Measurements from ENCODE around the gene DCST1. TPM values are rescaled to one million over a fixed set of nuclear protein-coding genes. Genes with fewer than 3 reads are reported as not detected.

Gene DCST1
- total RNA-seq, 2 experiments from 2014 or later, result 0.33 to 0.39 TPM

DNA sequence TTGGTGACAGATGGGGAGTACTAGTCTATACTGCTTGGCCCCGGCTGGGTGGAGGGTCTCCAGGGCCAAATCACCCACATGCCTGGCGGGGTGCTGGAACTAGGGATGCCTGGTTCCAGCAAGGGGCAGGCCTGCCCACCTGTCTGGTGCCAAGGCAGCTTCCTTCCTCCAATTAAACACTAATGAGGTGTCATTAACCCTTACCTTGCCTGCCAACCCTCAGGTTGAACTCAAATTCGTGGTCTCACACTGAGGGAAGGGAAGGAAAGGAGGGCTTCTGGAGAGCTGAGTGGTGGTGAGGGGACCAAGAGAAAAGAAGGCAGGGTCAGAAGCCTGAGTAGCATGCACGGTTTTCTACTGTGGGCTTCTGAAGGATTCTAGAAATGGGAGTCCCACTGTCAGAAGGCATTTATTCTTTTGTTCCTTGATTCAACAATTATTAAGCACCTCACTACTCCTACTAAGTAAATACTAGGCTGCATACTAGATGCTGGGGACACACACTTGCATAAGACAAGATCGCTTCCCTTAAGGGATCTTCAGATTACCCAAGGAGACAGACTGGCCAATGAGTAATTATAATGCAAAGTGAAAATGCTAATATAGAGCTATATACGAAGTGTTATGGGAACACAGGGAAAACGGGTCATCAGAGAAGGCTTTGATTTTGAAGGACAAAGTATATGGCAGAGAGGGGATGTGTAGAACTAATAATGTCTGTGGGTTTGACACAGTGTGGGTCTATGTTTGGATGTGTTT, 39.1 kb downstream of the DCST1 start:
- Mint-ChIP-seq H3K27ac (no peak overlapping the region), H3K4me3 (no peak overlapping the region), H3K36me3 (ENCODE audit: low read depth) (peaks cover 4% of the 10 kb centered on the region), H3K27me3 (no peaks in the 10 kb centered on the region), H3K4me1 (ENCODE audit: low read depth) (peaks cover 40% of the 10 kb centered on the region), H3K9me3 (no peaks in the 10 kb centered on the region)
- ATAC-seq (ENCODE audit: poor library complexity) (no peak), DNase-seq (no peak)
- Histone ChIP-seq H3K27ac (ENCODE audit: low read depth in 1 of 2, low read length in 2 of 2) (no peak overlapping the region), H3K4me3 (ENCODE audit: low read length) (no peak overlapping the region), H3K9me3 (ENCODE audit: control insufficient read depth in 1 of 2, insufficient read depth in 1 of 2, low read length in 2 of 2) (no peaks in the 10 kb centered on the region), H3K27me3 (ENCODE audit: control insufficient read depth in 1 of 2, insufficient read depth in 2 of 2, low read length in 2 of 2) (no peaks in the 10 kb centered on the region), H3K4me1 (ENCODE audit: insufficient read depth, low read length) (peaks cover 32% of the 10 kb centered on the region), H3K36me3 (ENCODE audit: insufficient read depth, low read length) (peaks cover 15% of the 10 kb centered on the region)
- intact Hi-C loops (cut with DNase I, micrococcal nuclease), result no loop called here
- CTCF ChIA-PET, result interaction anchor here (1.4 to 2.6 kb wide), 3 partner anchors 11 to 19 kb away, joined by 4 to 14 read pairs (median 13); no protein-coding TSS in a partner anchor
- TF ChIP-seq CTCF (IDR thresholded peaks at IDR 0.05), result no peak
- POLR2A ChIA-PET, result no interaction called here

DNA sequence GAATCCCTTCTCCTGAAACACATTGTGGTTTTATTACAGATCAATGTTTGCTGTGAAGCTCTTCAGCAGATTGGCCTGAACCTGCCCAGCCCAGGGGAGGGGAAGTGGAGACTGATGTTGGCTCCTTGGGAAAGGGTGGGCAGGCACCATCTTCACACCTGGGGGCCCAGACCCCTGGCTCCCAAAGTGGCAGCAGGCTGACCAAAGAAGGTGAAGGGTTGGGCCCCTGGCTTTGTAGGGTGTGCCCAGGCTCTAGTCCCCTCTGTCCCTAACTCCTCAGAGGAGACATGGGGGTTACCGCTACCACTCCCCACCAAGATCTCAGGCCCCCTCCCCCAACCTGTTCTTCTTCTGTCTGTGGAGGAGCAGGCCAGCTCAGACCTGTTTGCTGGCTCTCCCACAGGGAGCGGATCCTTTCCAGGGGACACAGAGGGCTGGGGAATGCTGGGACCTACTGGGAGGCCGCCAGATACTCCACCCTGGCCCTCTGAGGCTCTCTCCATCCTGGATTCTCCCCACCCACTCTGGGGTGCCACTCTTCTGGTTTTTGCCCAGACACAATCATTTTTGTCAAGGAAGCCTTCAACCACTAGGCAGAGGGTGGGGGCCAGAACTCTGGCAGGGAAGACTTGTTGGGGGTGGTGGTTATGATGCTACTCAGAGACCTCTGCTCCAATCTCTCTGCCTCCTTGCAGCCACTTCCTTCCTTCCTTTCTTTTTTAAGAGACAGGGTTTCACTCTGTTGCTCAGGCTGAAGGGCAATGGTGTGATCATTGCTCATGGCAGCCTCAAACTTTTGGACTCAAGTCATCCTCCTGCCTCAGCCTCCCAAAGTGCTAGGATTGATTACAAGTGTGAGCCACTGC, 40.0 kb downstream of the DCST1 start:
- Histone ChIP-seq H3K27ac (ENCODE audit: low read depth in 1 of 2, low read length in 2 of 2) (no peak overlapping the region), H3K27me3 (ENCODE audit: control insufficient read depth in 1 of 2, insufficient read depth in 2 of 2, low read length in 2 of 2) (no peaks in the 10 kb centered on the region), H3K9me3 (ENCODE audit: control insufficient read depth in 1 of 2, insufficient read depth in 1 of 2, low read length in 2 of 2) (no peaks in the 10 kb centered on the region), H3K4me3 (ENCODE audit: low read length) (no peak overlapping the region), H3K36me3 (ENCODE audit: insufficient read depth, low read length) (peaks cover 8% of the 10 kb centered on the region), H3K4me1 (ENCODE audit: insufficient read depth, low read length) (peaks cover 38% of the 10 kb centered on the region)
- H3K36me3 Mint-ChIP-seq (ENCODE audit: low read depth), result peaks cover 4% of the 10 kb centered on the region
- ChIA-PET POLR2A (no interaction called here), CTCF (interaction anchor here (0.6 to 1.5 kb wide), 2 partner anchors 12 to 89 kb away, joined by 5 to 6 read pairs; no protein-coding TSS in a partner anchor)
- no peak overlapping the region for H3K27ac Mint-ChIP-seq
- H3K9me3 Mint-ChIP-seq, result no peaks in the 10 kb centered on the region
- H3K27me3 Mint-ChIP-seq, result no peaks in the 10 kb centered on the region
- H3K4me3 Mint-ChIP-seq, result no peak overlapping the region
- intact Hi-C loops (cut with DNase I, micrococcal nuclease), result no loop called here
- H3K4me1 Mint-ChIP-seq (ENCODE audit: low read depth), result peaks cover 46% of the 10 kb centered on the region
- DNase-seq (peak in 1 of 14 experiments; percentile 42), ATAC-seq (ENCODE audit: poor library complexity) (no peak)
- no peak for TF ChIP-seq CTCF (IDR thresholded peaks at IDR 0.05)

DNA sequence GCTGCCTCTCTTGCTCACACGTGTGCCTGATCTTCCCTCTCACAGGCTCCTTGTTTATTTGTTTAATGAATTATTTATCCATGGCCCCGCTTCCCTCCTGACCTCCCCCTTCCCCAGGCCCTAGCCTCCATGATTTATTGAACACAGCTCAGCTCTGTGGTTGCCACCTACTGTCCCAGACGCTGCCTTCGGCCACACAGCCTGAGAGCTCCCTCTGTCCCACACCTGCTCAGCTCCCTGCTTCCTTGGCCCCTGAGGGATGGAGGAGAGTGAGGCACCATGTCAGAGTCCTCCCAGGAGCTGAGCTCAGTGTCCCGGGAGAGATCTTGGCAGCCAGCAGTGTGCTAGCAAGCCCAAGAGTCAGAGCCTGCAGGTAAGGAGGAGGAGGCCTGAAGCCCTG, 41.9 kb downstream of the DCST1 start:
- CTCF ChIA-PET, result interaction anchor here (1.3 to 2.7 kb wide), 5 partner anchors 9 to 24 kb away, joined by 3 to 14 read pairs (median 5); partner anchors contain the start of genes ADAM15 and EFNA4
- ATAC-seq (ENCODE audit: poor library complexity) (no peak), DNase-seq (no peak)
- Mint-ChIP-seq H3K4me1 (ENCODE audit: low read depth) (peaks cover 54% of the 10 kb centered on the region), H3K9me3 (no peaks in the 10 kb centered on the region), H3K36me3 (ENCODE audit: low read depth) (no peaks in the 10 kb centered on the region), H3K27me3 (peaks cover 7% of the 10 kb centered on the region), H3K4me3 (no peak overlapping the region), H3K27ac (no peak overlapping the region)
- POLR2A ChIA-PET, result interaction anchor here (2.0 kb wide), 1 partner anchor 10 kb away, joined by 8 read pairs; no protein-coding TSS in a partner anchor
- TF ChIP-seq CTCF (IDR thresholded peaks at IDR 0.05), result no peak
- Histone ChIP-seq H3K4me1 (ENCODE audit: insufficient read depth, low read length) (peaks cover 45% of the 10 kb centered on the region), H3K4me3 (ENCODE audit: low read length) (no peak overlapping the region), H3K27me3 (ENCODE audit: control insufficient read depth in 1 of 2, insufficient read depth in 2 of 2, low read length in 2 of 2) (peaks cover 7 to 10% of the 10 kb centered on the region in 2 experiments), H3K9me3 (ENCODE audit: control insufficient read depth in 1 of 2, insufficient read depth in 1 of 2, low read length in 2 of 2) (peaks cover 0 to 8% of the 10 kb centered on the region in 2 experiments), H3K27ac (ENCODE audit: low read depth in 1 of 2, low read length in 2 of 2) (no peak overlapping the region), H3K36me3 (ENCODE audit: insufficient read depth, low read length) (no peaks in the 10 kb centered on the region)
- intact Hi-C loops (cut with DNase I, micrococcal nuclease), result no loop called here
